Heart right ventricle (tissue), 16 donors: ENCODE results near the gene SNTA1. TPM values are rescaled to one million over a fixed set of nuclear protein-coding genes. Genes with fewer than 3 reads are reported as not detected.

Experiments
- ATAC-seq, 8 donors: fragments of 200-7000 bp; cut with Tn5 transposase; one replicate each; pipeline ENCODE4 v1.9.1; 2020; ENCODE audit warnings: mild to moderate bottlenecking in 8 of 8, moderate library complexity in 8 of 8, moderate number of reproducible peaks in 1 of 8
- DNase-seq, 2 donors: peaks; one replicate each; pipeline ENCODE4 v3.0.0-alpha.2; 2020
- H3K27ac ChIP-seq, 10 donors: fragments of 200-600 bp; sonication (generic) in 2 of 10; one replicate each; pipeline versions ENCODE4 v1.5.0 to v1.8.0; 2020 to 2022; ENCODE audit warnings: mild to moderate bottlenecking in 3 of 10
- H3K27me3 ChIP-seq, 7 donors: fragments of 200-600 bp; one replicate each; pipeline ENCODE4 v1.8.0; 2021 to 2022; ENCODE audit warnings: mild to moderate bottlenecking in 2 of 7
- H3K36me3 ChIP-seq, 9 donors: fragments of 200-600 bp; sonication (generic) in 1 of 9; one replicate each; pipeline versions ENCODE4 v1.5.0 to v1.8.0; 2020 to 2022; ENCODE audit warnings: mild to moderate bottlenecking in 2 of 9
- H3K4me1 ChIP-seq, 9 donors: fragments of 200-600 bp; sonication (generic) in 1 of 9; one replicate each; pipeline versions ENCODE4 v1.5.0 to v1.8.0; 2020 to 2022; ENCODE audit warnings: mild to moderate bottlenecking in 4 of 9
- H3K4me3 ChIP-seq, 10 donors: fragments of 200-600 bp; sonication (generic) in 2 of 10; one replicate each; pipeline versions ENCODE4 v1.5.0 to v1.8.0; 2020 to 2022; ENCODE audit warnings: mild to moderate bottlenecking in 7 of 10, moderate library complexity in 2 of 10
- H3K9me3 ChIP-seq, 11 donors: fragments of 200-600 bp in 10 of 11; sonication (generic) in 2 of 11; one replicate each; pipeline versions ENCODE4 v1.5.0 to v1.8.0; 2013 to 2022; ENCODE audit warnings: mild to moderate bottlenecking in 2 of 11, control low read depth in 1 of 11, moderate library complexity in 1 of 11
- CTCF ChIP-seq, 9 donors: fragments of 200-600 bp; sonication (generic) in 2 of 9; IDR thresholded peaks; one replicate each; pipeline versions ENCODE4 v1.5.0 to v1.8.0; 2021 to 2022; ENCODE audit warnings: antibody characterized with exemption in 9 of 9, mild to moderate bottlenecking in 5 of 9, moderate library complexity in 1 of 9
- WGBS, 2 donors: extraction: QIAGEN DNeasy Blood & Tissue Kit; methylation state at CpG; one replicate each; pipeline ENCODE4 v1.1.7; 2013; ENCODE audit warnings: inconsistent platforms in 1 of 2; 5-methylcytosine and 5-hydroxymethylcytosine counted together
- intact Hi-C, 10 donors: fragments of 100-400 bp; cut with DNase I; formaldehyde crosslinking; loops; one replicate each; pipeline versions ENCODE4 v1.11.1 to v1.14.2; 2022
- long read RNA-seq, 3 donors: library from polyadenylated mRNA; unstranded; transcript quantifications; one replicate each; pipeline ENCODE4 v2.0.0, GENCODE V29; 2020 to 2021
- polyA plus RNA-seq, 2 donors: library from polyadenylated mRNA; stranded (reverse); fragments of 200-250 nt; gene quantifications; one replicate each; pipeline ENCODE4 v1.2.3, GENCODE V29; 2013
- total RNA-seq, 10 donors: library from RNA; stranded (reverse); fragmentation: NEBNext Ultra II Directional in 3 of 10; extraction: Animal tissue kit (Norgen Biotek cat#: 25700) in 3 of 10; gene quantifications; one replicate each; pipeline versions ENCODE4 v1.2.1 to v1.2.4, GENCODE V29; 2021 to 2023
- donor health status: Arrhythmogenic right ventricular cardiomyopathy.
- donor health status: ischemic (EF 13 %, LVEDD 7.1; RV severe dilation, severe dysfunction).
- donor health status: healthy with polysubstance abuse.
- donor health status: DM: no; HTN: yes; CAD: no.
- donor health status: DM: no; HTN: no; CAD: no.
- donor health status: ischemic (EF 25% LVEDD 6.9; RV normal size, moderate dysfunction).
- donor health status: ischemic (EF 25% LVEDD 5.7; RV mildly dilated, moderate dysfunction).
- donor health status: healthy.
- donor health status: DM: yes; HTN: yes; CAD: no.
- donor health status: Ischemic cardiomyopathy.
- donor health status: ischemic (EF 35%, LVEDD 5.7; RV mildly dilated, moderate dysfunction).
- donor health status: nonischemic (EF 11% LVEDD 7.7; RV severe dilation, severe dysfunction).
- donor health status: DM: yes; HTN: yes; CAD: no.
- donor health status: PGD.
- donor health status: ischemic (EF 29% LVEDD 5.4; RV normal size, mild dysfunction).
- donor health status: nonischemic (EF 23%, LVEDD 6.1; RV moderate dilation, normal function).

Gene SNTA1
- 100 to 1,000 TPM; 137 to 219 (median 150) TPM for total RNA-seq
- polyA plus RNA-seq = 100 to 1,000 TPM in 1 of 2 donors, 10 to 100 TPM in 1; 83.7 to 207 TPM
- long read RNA-seq, donor 1, transcript SNTA1-201 (8 exons, 2,342 nt) = major isoform, 401 of 611 reads
- long read RNA-seq, donor 1, partial matches to known transcripts = 135 of 611 reads
- long read RNA-seq, donor 1, other reads (novel, unspliced or antisense) = 75 of 611 reads
- long read RNA-seq, donor 2, transcript SNTA1-201 (8 exons, 2,342 nt) = major isoform, 513 of 737 reads
- long read RNA-seq, donor 2, partial matches to known transcripts = 130 of 737 reads
- long read RNA-seq, donor 2, other reads (novel, unspliced or antisense) = 94 of 737 reads
- long read RNA-seq, donor 3, transcript SNTA1-201 (8 exons, 2,342 nt) = major isoform, 19 of 165 reads
- long read RNA-seq, donor 3, partial matches to known transcripts = 124 of 165 reads
- long read RNA-seq, donor 3, other reads (novel, unspliced or antisense) = 22 of 165 reads

GRCh38 chr20:33443512-33444239, at the start of gene SNTA1:
TSS of gene SNTA1 (minus strand) at chr20:33443763. CDS start at chr20:33443620, 143 bp downstream.
- Histone ChIP-seq H3K27ac (peak within 1 kb of the TSS; percentile 78 to 93 (median 88)), H3K4me1 (peaks cover 0 to 52% (median 14%) of the 10 kb centered on the region in 9 donors)
- intact Hi-C loops = loop anchor here in 4 of 10 donors (1.0 to 5.0 kb wide), 4 partner anchors 25 to 49 kb away; partner anchors contain the start of gene CDK5RAP1 (in 1 of the 4)

GRCh38 chr20:33490934-33491656, 47.5 kb upstream of the SNTA1 start:
- Histone ChIP-seq H3K9me3 (no peaks in the 10 kb centered on the region), H3K27ac (peak overlapping the region; percentile 80 to 97 (median 95)), H3K27me3 (no peaks in the 10 kb centered on the region), H3K36me3 (peaks cover 0 to 14% (median 0%) of the 10 kb centered on the region in 9 donors), H3K4me3 (peak overlapping the region; percentile 76 to 99 (median 92)), H3K4me1 (peaks cover 3 to 25% (median 23%) of the 10 kb centered on the region in 9 donors)
- no peak for TF ChIP-seq CTCF (IDR thresholded peaks at IDR 0.05)
- WGBS, 2 donors = 51 to 56% methylated on average over 8 of the region's 8 CpGs
- intact Hi-C loops = loop anchor here in 1 of 10 donors (2.0 kb wide), 1 partner anchor 70 kb away; no protein-coding TSS in a partner anchor
- DNase-seq (no peak), ATAC-seq (no peak)

More at GRCh38 chr20:33443512-33444239, at the start of gene SNTA1:
- TF ChIP-seq CTCF (IDR thresholded peaks at IDR 0.05) = no peak
- ATAC-seq (peak; percentile 89 to 93 (median 92)), DNase-seq (peak; percentile 93 to 96)
- peaks cover 0 to 1% (median 0%) of the 10 kb centered on the region in 9 donors for H3K36me3 ChIP-seq
- peaks cover 0 to 3% (median 0%) of the 10 kb centered on the region in 11 donors for H3K9me3 ChIP-seq
- H3K27me3 ChIP-seq = peaks cover 0 to 5% (median 0%) of the 10 kb centered on the region in 7 donors
- H3K4me3 ChIP-seq = peak within 1 kb of the TSS; percentile 37 to 81 (median 70)
- 1% methylated on average over 72 to 75 of the region's 75 CpGs for WGBS, 2 donors

DNA sequence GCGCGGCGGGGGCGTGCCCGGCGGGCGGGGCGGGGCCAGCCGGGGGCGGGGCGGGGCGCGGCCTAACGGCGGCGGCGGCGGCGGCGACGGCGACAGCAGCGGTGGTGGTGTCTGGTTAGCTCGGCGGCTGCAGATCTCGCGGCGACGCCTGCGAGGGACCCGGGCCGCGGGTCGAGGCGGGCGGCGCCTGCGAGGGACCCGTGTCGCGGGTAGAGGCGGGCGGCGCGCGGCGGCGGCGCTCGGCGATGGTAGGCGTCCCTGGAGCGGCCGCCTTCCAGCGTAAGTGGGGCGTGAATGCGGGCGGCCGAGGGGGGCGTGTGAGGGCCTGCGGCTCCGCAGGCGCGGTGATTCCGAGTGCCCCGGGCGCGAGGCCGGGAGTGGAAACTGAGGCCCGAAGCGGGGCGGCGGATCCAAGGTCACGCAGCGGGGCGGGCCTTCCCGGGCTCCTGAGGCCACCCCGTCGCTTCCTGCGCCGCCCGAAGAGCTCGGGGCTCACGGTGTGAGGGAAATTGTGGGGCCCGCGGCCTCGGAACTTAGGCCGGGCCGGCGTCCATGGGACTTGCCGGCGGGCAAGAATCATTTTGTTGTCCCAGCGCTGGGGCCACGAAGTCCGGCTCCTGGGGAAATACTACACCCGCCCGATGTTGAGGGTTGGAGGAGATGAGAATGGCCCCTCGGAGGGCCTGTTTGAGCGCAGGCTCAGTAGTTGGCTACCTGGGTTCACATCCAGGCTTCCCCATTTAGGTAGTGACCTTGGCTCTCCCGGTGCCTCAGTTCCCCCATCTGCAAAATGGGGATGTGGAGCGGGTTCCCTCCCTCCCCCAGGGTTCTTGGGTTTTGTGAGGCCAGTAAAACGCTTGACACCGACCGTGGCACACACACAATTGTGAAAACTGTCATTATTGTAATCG, 46.7 kb upstream of the SNTA1 start, which contains the start of gene CBFA2T2:
Gene CBFA2T2, plus strand, starts transcription at position 74 of the 911 bp plus-strand sequence. Its CDS starts 172 bp downstream, at position 246.
- peak in 1 of 9 donors; percentile 15 for TF ChIP-seq CTCF (IDR thresholded peaks at IDR 0.05)
- intact Hi-C loops = loop anchor here in 1 of 10 donors (2.0 kb wide), 1 partner anchor 69 kb away; no protein-coding TSS in a partner anchor
- no peaks in the 10 kb centered on the region for H3K9me3 ChIP-seq
- H3K4me1 ChIP-seq = peaks cover 3 to 24% (median 22%) of the 10 kb centered on the region in 9 donors
- DNase-seq (peak; percentile 66 to 69), ATAC-seq (peak; percentile 30 to 72 (median 47))
- WGBS, 2 donors = 1 to 2% methylated on average over 50 to 105 of the region's 105 CpGs
- H3K27me3 ChIP-seq = no peaks in the 10 kb centered on the region
- H3K4me3 ChIP-seq = peak within 1 kb of the TSS; percentile 76 to 99 (median 92)
- H3K36me3 ChIP-seq = peaks cover 0 to 11% (median 0%) of the 10 kb centered on the region in 9 donors
- H3K27ac ChIP-seq = peak within 1 kb of the TSS; percentile 80 to 98 (median 96)
